Ishikawa (cell line): ENCODE data around the gene GALNT5.

Experiments
- CEBPB ChIP-seq: IDR thresholded peaks from 2 replicates; pipeline ENCODE4 v1.6.1; 2012
- CREB1 ChIP-seq: IDR thresholded peaks from 2 replicates; pipeline ENCODE4 v1.6.1; 2012; ENCODE audit warnings: low read depth
- EGR1 ChIP-seq: IDR thresholded peaks from 2 replicates; pipeline ENCODE4 v1.6.1; 2012
- EP300 ChIP-seq: IDR thresholded peaks from 2 replicates; pipeline ENCODE4 v1.6.1; 2012; ENCODE audit warnings: borderline replicate concordance
- FOXM1 ChIP-seq: IDR thresholded peaks from 2 replicates; pipeline ENCODE4 v1.6.1; 2012; ENCODE audit warnings: low read depth, borderline replicate concordance
- NFIC ChIP-seq: IDR thresholded peaks from 2 replicates; pipeline ENCODE4 v1.6.1; 2012
- RAD21 ChIP-seq: IDR thresholded peaks from 2 replicates; pipeline ENCODE4 v1.6.1; 2012; ENCODE audit warnings: low read depth
- TAF1 ChIP-seq: IDR thresholded peaks from 2 replicates; pipeline ENCODE4 v1.6.1; 2012; ENCODE audit warnings: low read depth, mild to moderate bottlenecking
- TCF12 ChIP-seq: IDR thresholded peaks from 2 replicates; pipeline ENCODE4 v1.6.1; 2012; ENCODE audit warnings: low read depth
- TEAD4 ChIP-seq: IDR thresholded peaks from 2 replicates; pipeline ENCODE4 v1.6.1; 2012
- YY1 ChIP-seq: IDR thresholded peaks from 2 replicates; pipeline ENCODE4 v1.6.1; 2012; ENCODE audit warnings: low read depth
- ZBTB7A ChIP-seq: IDR thresholded peaks from 2 replicates; pipeline ENCODE4 v1.6.1; 2012; ENCODE audit warnings: low read depth
- TF ChIP-seq, protein P1 (sequence below): IDR thresholded peaks from 2 replicates; pipeline ENCODE4 v1.6.1; 2012
- TF ChIP-seq, protein P2 (sequence below): IDR thresholded peaks from 2 replicates; pipeline ENCODE4 v1.6.1; 2012
- TF ChIP-seq, protein P3 (sequence below): IDR thresholded peaks from 2 replicates; pipeline ENCODE4 v1.6.1; 2012; ENCODE audit warnings: low read depth, mild to moderate bottlenecking

Gene GALNT5

DNA sequence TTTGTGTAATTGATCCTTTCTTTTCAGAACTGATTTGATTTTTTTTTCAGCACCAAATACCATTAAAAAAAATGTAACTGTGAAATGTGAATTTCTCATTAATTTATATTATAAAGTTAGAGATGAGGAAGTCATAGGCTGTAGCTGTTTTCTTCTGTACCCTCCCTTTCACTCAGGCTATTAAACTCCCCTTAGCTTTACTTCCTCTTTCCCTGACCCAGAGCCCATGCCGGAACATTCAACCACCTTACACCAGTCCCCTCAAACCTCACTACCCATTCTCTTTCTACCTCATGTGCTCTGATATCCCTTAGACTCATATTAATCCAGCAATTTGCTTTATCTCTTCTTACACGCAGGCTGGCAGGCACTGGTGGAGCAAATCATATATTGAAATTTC is 12.4 kb downstream of the GALNT5 start:
- TF ChIP-seq, protein P1, sequence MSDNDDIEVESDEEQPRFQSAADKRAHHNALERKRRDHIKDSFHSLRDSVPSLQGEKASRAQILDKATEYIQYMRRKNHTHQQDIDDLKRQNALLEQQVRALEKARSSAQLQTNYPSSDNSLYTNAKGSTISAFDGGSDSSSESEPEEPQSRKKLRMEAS, result no peak
- TF ChIP-seq CEBPB, result no peak
- no peak for TF ChIP-seq TCF12
- TF ChIP-seq FOXM1, result no peak
- no peak for TF ChIP-seq TEAD4
- no peak for TF ChIP-seq NFIC

DNA sequence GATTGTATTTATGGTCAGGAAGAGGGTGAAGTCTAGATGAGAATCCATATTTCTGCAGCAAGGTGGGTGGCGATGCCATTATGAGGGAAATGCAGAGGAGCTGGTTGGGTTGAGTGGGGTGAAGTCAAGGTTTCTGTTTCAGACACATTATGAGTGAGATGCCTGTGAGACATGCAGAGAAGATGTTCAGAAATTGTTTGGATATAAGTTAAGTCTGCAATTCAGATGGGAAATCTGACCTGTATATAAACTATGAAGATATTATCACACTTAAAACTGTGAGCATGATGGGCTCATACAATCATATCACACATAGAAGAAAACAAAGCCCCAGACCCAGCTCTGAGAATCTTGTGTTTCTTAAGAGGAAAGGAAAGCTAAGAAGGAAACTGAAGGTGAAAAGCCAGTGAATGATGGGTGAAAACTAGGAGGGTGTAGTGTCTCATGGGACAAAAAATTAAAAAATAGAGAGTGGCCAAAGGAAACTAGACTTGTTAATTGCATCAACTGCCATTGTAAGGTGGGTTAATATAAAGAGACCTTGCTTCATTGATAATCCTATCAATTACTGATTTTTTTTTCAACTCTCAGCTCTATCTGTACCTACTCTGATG is 14.2 kb downstream of the GALNT5 start:
- no peak for TF ChIP-seq FOXM1
- no peak for TF ChIP-seq EP300
- no peak for TF ChIP-seq ZBTB7A
- no peak for TF ChIP-seq TCF12
- TF ChIP-seq, protein P2, sequence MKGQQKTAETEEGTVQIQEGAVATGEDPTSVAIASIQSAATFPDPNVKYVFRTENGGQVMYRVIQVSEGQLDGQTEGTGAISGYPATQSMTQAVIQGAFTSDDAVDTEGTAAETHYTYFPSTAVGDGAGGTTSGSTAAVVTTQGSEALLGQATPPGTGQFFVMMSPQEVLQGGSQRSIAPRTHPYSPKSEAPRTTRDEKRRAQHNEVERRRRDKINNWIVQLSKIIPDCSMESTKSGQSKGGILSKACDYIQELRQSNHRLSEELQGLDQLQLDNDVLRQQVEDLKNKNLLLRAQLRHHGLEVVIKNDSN, result no peak

DNA sequence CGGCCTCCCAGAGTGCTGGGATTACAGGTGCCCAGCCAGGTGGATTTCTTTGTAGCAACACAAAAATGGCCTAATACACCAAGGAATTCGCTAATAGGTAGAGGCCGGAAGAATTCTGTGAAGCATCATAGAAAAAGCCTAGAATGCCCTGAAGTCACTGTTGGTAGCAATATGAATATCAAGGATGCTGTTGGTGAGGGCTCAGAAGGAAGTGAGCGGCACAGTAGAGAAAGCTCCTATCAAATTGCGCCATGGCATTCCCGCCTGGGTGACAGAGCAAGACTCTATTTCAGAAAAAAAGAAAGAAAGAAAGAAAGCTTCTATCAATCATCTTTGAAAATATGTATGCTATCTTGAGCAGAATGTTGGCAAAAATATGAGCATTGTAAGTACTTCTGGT is 23.8 kb downstream of the GALNT5 start:
- no peak for TF ChIP-seq TAF1
- TF ChIP-seq, protein P3, sequence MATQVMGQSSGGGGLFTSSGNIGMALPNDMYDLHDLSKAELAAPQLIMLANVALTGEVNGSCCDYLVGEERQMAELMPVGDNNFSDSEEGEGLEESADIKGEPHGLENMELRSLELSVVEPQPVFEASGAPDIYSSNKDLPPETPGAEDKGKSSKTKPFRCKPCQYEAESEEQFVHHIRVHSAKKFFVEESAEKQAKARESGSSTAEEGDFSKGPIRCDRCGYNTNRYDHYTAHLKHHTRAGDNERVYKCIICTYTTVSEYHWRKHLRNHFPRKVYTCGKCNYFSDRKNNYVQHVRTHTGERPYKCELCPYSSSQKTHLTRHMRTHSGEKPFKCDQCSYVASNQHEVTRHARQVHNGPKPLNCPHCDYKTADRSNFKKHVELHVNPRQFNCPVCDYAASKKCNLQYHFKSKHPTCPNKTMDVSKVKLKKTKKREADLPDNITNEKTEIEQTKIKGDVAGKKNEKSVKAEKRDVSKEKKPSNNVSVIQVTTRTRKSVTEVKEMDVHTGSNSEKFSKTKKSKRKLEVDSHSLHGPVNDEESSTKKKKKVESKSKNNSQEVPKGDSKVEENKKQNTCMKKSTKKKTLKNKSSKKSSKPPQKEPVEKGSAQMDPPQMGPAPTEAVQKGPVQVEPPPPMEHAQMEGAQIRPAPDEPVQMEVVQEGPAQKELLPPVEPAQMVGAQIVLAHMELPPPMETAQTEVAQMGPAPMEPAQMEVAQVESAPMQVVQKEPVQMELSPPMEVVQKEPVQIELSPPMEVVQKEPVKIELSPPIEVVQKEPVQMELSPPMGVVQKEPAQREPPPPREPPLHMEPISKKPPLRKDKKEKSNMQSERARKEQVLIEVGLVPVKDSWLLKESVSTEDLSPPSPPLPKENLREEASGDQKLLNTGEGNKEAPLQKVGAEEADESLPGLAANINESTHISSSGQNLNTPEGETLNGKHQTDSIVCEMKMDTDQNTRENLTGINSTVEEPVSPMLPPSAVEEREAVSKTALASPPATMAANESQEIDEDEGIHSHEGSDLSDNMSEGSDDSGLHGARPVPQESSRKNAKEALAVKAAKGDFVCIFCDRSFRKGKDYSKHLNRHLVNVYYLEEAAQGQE, result no peak
- no peak for TF ChIP-seq CREB1
- no peak for TF ChIP-seq EP300

DNA sequence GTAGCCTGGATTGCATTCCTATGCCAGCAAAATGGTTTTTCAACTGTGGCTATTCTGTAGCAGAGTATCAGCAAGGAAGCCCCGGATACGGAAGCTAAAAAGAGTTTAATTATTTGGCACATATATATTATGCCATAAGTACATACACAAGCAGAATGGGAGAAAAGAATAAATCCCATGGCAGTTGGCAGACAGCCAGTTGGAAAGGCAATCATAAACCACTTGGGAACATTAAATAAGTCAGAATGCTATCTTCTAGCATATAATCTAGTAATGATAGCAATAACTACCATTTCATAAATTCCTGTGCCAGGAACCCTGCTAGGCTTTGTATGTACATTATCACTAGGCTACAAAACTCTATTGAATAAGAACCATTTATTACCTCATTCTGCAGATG is 26.0 kb downstream of the GALNT5 start:
- TF ChIP-seq EGR1 (no peak), RAD21 (no peak)

DNA sequence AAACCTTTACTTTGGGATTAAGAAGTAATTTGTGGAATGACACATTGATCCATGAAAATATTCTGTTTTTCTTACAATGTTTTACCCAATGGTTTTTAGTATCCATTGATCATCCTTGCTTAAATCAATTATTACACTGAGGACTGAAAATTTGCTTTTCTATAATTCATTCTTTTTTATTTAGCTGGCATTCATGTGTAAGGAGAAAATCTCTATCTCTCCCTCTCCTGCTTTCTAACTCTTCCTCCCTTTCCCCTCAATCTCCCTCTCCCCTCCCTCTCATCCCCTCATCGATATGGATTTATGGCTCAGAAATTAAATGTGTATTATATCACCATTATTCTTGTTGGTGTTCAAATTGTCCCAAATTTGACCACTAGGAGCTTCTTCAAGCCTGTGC is 29.7 kb downstream of the GALNT5 start:
- TF ChIP-seq RAD21, result no peak
- no peak for TF ChIP-seq CREB1
- no peak for TF ChIP-seq FOXM1
- no peak for TF ChIP-seq YY1
- TF ChIP-seq CEBPB, result no peak
- TF ChIP-seq TCF12, result no peak
- no peak for TF ChIP-seq NFIC
- no peak for TF ChIP-seq TAF1
- TF ChIP-seq TEAD4, result no peak
- TF ChIP-seq EGR1, result no peak
- TF ChIP-seq, protein P3, result no peak
- TF ChIP-seq EP300, result no peak
- no peak for TF ChIP-seq ZBTB7A
- TF ChIP-seq, protein P2, result no peak
- TF ChIP-seq, protein P1, result no peak

DNA sequence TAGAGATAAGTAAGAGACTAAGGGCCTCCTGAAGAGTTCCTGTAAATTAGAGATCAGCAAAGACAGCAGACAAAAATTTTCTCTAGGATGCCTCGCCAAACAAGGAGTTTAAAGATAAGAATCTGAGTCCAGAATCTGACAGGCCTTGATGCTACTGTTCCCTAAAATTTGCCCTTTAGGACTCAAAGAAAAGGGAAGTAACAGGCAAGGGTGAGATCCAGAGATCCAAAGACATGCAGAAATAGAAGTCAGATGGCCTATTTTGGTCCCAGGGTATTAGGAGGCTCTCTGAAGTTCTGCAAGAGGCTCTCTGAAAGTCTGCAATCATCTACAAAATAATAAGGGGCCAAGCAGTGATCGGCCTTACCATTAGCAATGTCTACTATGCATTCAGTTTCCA is 33.0 kb downstream of the GALNT5 start:
- TF ChIP-seq YY1, result no peak
- TF ChIP-seq, protein P2, result no peak
- no peak for TF ChIP-seq TCF12
- no peak for TF ChIP-seq TEAD4
- TF ChIP-seq CREB1, result no peak
- TF ChIP-seq EGR1, result no peak
- TF ChIP-seq, protein P1, result no peak
- TF ChIP-seq CEBPB, result no peak
- no peak for TF ChIP-seq NFIC
- TF ChIP-seq RAD21, result no peak
- TF ChIP-seq ZBTB7A, result no peak
- TF ChIP-seq FOXM1, result no peak
- no peak for TF ChIP-seq TAF1
- no peak for TF ChIP-seq EP300
- TF ChIP-seq, protein P3, result no peak
